ENCODE measurements around the gene SPAG4.

The SPAG4 gene

GRCh38 chr20:35638751-35639150 lies 23.1 kb downstream of the SPAG4 start:
- DNase-seq = no peak
- no peaks in the 10 kb centered on the region for H3K9me3 ChIP-seq
- no peak overlapping the region for H3K4me3 ChIP-seq (ENCODE audit: low read depth, low read length)
- TF ChIP-seq CTCF (IDR thresholded peaks at IDR 0.05; ENCODE audit: low read depth, low read length) = no peak
- no peaks in the 10 kb centered on the region for H3K4me1 ChIP-seq
- H3K27me3 ChIP-seq = no peaks in the 10 kb centered on the region
- H3K36me3 ChIP-seq = no peaks in the 10 kb centered on the region

GRCh38 chr20:35640724-35641123 lies 25.1 kb downstream of the SPAG4 start:
- no peaks in the 10 kb centered on the region for H3K27me3 ChIP-seq
- no peaks in the 10 kb centered on the region for H3K4me1 ChIP-seq
- no peaks in the 10 kb centered on the region for H3K9me3 ChIP-seq
- DNase-seq = no peak
- TF ChIP-seq CTCF (IDR thresholded peaks at IDR 0.05; ENCODE audit: low read depth, low read length) = no peak
- H3K4me3 ChIP-seq (ENCODE audit: low read depth, low read length) = no peak overlapping the region
- peaks cover 5% of the 10 kb centered on the region for H3K36me3 ChIP-seq

- TF ChIP-seq CTCF (IDR thresholded peaks at IDR 0.05; ENCODE audit: low read depth, low read length) = no peak
- DNase-seq = no peak
- peaks cover 6% of the 10 kb centered on the region for H3K36me3 ChIP-seq
- no peaks in the 10 kb centered on the region for H3K27me3 ChIP-seq
- no peaks in the 10 kb centered on the region for H3K4me1 ChIP-seq
- H3K4me3 ChIP-seq (ENCODE audit: low read depth, low read length) = no peak overlapping the region
- no peaks in the 10 kb centered on the region for H3K9me3 ChIP-seq
Observed at GRCh38 chr20:35641743-35642142, 26.1 kb downstream of the SPAG4 start.

GRCh38 chr20:35643045-35643444 lies 27.4 kb downstream of the SPAG4 start:
- H3K9me3 ChIP-seq = no peaks in the 10 kb centered on the region
- DNase-seq = no peak
- H3K4me1 ChIP-seq = no peaks in the 10 kb centered on the region

GRCh38 chr20:35644806-35645205 lies 29.2 kb downstream of the SPAG4 start:
- no peak for TF ChIP-seq CTCF (IDR thresholded peaks at IDR 0.05; ENCODE audit: low read depth, low read length)
- Histone ChIP-seq H3K4me3 (ENCODE audit: low read depth, low read length) (no peak overlapping the region), H3K36me3 (peaks cover 6% of the 10 kb centered on the region), H3K9me3 (no peaks in the 10 kb centered on the region), H3K27me3 (no peaks in the 10 kb centered on the region), H3K4me1 (no peaks in the 10 kb centered on the region)
- no peak for DNase-seq

More at GRCh38 chr20:35643045-35643444, 27.4 kb downstream of the SPAG4 start:
- no peak for TF ChIP-seq CTCF (IDR thresholded peaks at IDR 0.05; ENCODE audit: low read depth, low read length)
- no peaks in the 10 kb centered on the region for H3K27me3 ChIP-seq
- H3K36me3 ChIP-seq = peaks cover 6% of the 10 kb centered on the region
- no peak overlapping the region for H3K4me3 ChIP-seq (ENCODE audit: low read depth, low read length)

GRCh38 chr20:35648836-35649235 lies 33.2 kb downstream of the SPAG4 start:
- H3K36me3 ChIP-seq = peaks cover 29% of the 10 kb centered on the region
- H3K4me1 ChIP-seq = no peaks in the 10 kb centered on the region
- no peak for DNase-seq
- H3K27me3 ChIP-seq = no peaks in the 10 kb centered on the region
- H3K9me3 ChIP-seq = no peaks in the 10 kb centered on the region
- no peak for TF ChIP-seq CTCF (IDR thresholded peaks at IDR 0.05; ENCODE audit: low read depth, low read length)
- no peak overlapping the region for H3K4me3 ChIP-seq (ENCODE audit: low read depth, low read length)

Measured in BE2C (cell line).